Measurements from ENCODE around the gene UGT1A10.

Gene UGT1A10

DNA sequence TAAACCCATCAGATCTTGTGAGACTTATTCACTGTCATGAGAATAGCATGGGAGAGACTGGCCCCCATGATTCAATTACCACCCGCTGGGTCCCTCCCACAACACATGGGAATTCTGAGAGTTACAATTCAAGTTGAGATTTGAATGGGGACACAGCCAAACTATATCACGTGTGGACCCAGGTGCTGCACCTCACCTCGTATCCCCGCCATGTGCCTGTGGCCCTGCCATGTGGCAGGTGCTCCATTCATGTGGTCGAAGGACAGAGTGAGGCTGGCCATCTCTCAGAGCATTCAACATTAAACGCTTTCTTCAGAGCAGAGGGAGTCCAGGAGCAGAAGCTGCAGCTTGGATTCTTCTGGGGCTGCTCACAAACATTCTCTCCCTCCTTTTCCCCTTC, 174.1 kb downstream of the UGT1A10 start:
- no peak for DNase-seq

DNA sequence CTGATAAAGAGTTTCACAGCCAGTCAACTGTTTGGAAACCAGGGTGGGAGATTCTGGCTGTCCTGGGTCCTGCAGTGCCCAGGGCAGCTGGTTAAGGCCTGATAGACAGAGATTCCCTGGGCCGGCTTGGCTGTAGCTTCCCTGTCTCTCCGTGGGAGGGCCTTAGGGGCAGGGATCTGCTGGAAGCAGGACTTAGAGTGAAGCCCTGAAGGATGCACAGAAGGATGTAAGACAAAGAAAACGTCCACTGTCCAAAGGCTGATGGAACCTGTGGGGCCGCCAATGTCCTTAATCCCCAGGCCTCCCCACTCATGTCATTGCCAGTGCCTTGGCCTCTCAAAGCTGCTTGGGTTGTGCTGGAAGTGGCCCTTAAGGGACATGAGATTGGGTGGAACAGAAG, 174.8 kb downstream of the UGT1A10 start:
- no peak for DNase-seq

DNA sequence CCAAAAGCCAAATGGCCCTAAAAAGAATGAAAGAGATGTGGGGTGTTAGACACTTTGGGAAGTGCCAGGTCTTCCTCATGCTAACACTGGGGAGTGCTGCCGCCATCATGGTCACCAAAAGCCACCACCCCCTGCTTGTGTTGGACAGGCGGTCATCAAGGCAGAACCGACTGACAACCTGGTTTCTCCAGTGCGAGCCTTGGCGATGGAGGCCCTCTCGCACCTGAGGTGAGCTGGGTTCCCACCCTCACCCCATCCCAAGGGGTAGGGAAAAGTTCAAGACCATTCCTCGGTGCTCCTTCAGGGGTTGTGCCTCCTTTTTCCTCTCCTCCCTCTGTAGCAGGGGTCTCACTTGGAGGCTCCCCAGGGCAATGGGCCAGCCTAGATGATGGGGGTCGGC, 175.5 kb downstream of the UGT1A10 start:
- no peak for DNase-seq

GRCh38 chr2:233813236-233814055, 177.2 kb downstream of the UGT1A10 start:
- DNase-seq, result no peak

GRCh38 chr2:233814056-233814835, 178.0 kb downstream of the UGT1A10 start:
- no peak for DNase-seq

DNA sequence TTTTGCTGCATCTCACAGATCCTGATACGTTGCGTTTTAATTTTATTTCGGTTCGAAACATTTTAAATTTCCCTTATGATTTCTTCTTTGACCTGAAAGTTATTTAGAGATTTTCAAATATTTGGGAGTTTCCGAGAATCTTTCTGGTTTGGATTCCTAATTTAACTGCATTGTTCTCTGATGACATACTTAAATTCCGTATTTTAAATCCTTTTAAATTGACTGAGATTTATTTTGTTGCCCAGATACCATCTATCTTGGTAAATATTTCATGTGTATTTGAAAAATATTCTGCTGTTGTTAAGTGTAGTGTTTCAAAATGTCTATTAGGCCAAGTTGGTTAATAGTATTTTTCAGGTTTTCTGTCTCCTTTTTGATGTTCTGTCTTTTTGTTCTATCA, 179.6 kb downstream of the UGT1A10 start:
- DNase-seq, result no peak

- no peak for DNase-seq
Measured at GRCh38 chr2:233816334-233816733, 180.1 kb downstream of the UGT1A10 start.

- DNase-seq, result no peak
Measured at GRCh38 chr2:233816771-233817170, 180.5 kb downstream of the UGT1A10 start.

DNA sequence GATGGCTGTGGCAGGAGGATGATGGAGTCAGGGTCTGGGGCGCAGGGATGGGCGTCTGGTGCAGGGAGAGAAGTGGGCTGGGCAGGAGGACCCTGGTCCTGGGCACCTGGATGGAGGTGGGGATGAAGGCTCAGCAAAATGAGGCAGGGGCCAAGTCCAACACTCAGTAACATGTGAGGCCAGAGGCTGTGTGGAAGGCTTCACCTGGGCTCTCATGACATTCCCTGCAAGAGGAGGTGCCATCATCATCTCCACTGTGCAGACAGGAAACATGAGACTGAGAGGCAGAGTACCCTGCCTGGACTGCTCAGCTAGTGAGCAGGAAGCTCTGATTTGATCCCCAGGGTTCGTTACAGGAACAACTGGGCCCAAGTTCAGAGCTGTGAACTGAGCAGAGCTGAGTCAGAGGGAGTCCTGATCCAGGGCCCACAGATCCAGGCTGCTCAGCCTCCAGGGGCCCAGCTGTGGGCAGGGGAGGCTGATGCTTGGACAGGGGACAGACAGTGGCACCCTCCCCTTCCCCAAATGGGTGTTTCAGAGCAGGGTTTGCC, 181.2 kb downstream of the UGT1A10 start:
- peak in 1 of 5 donors; percentile 4 for DNase-seq

GRCh38 chr2:233817995-233818638, 181.9 kb downstream of the UGT1A10 start:
- peak in 1 of 5 donors; percentile 3 for DNase-seq

DNA sequence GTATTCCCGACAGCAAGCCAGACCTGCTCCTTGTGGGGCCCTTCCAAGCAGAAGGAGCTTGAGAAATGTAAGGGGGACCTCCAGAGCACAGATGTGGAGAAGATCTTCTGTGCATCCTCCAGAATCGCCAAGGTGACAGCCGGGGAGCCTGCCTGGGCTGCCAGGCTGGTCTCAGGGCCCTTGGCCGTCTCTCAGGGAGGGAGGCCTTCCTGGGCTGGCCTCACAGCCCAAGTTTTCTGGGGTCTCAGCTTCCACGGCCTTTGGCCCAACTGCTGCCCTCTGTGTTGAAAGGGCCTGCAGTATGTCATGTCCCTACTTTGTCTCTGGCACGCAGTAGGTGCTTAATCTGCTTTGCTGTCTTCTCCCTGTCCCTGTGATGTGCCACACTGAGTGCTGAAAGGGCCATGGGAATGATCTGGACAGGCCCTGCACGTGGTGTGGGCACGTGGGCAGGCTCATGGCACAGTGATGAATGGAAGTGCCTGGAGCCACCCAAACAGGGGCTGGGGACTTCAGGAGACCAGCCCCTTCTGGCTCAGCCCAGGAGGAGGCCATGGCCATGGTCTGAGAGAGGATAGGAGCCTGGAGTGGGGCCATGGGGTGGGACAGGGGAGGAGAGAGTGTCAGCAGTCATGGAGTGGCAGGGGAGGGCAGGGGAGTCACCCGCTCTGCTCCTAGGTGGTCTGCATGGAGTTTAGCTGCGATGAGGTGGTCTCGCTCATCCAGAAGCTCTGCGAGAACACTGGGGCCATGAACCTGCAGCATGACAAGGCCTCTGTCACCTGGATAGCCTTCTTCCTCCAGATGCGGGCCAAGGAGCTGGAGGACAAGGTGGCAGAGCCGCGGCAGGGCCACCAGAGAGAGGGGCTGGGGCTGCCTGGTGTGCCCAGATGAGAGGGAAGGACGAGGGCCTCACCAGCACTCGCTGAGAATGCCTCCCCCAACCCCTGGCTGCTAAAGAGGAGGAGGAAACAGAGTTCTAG, 182.7 kb downstream of the UGT1A10 start:
- no peak for DNase-seq

GRCh38 chr2:233819884-233820773, 183.9 kb downstream of the UGT1A10 start:
- no peak for DNase-seq

GRCh38 chr2:233820774-233821105, 184.5 kb downstream of the UGT1A10 start:
- DNase-seq, result no peak

DNA sequence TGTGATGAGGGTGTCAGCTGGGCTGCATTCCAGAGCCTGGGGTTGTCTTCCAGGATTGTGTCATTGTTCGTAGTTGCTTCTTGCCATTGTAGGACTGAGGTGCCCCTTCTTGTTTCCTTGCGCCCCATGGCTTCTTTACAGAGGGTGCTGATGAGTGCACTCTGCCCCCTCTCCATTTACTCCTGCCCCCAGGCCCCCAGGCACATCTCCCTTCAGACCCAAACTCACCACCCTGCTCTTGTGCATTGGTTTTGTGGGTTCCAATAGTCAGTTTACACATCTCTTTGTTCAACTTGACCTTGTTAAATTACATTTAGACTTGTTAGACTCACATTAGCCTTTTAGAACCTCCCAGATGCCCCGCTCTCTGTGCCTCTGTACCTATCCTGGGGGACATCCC, 184.9 kb downstream of the UGT1A10 start:
- no peak for DNase-seq

DNA sequence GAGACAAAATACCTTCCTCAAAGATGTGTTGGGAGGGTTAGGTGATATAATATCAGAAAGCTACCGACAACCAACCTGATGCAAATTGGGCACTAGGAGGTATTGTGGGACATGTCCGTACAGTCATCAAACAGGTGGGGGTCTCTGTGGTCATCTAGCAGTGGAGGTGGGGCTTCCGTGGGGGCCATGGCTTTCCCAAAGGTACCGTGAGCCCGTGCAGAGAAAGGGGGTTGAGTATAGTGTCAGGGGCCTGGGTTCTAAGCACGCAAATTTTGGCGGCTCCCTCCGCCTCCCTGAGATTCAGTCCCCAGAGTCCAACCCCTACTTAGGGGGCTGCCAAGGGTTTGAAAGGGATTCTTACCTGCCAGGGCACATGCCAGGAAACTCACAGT, 185.5 kb downstream of the UGT1A10 start:
- no peak for DNase-seq

GRCh38 chr2:233822101-233822771, 186.0 kb downstream of the UGT1A10 start:
- DNase-seq, result no peak

Data from T-helper 1 cell (primary cell).